SH-SY5Y (cell line): Measurements from ENCODE around the gene THADA.

ENCODE experiments used
- GATA2 ChIP-seq: IDR thresholded peaks from 2 replicates; pipeline ENCODE4 v1.6.1; 2011; ENCODE audit warnings: mild to moderate bottlenecking, low read depth, low read length
- GATA3 ChIP-seq: IDR thresholded peaks from 2 replicates; pipeline ENCODE4 v1.6.1; 2011; ENCODE audit warnings: low read depth, mild to moderate bottlenecking, low read length, moderate library complexity

DNA sequence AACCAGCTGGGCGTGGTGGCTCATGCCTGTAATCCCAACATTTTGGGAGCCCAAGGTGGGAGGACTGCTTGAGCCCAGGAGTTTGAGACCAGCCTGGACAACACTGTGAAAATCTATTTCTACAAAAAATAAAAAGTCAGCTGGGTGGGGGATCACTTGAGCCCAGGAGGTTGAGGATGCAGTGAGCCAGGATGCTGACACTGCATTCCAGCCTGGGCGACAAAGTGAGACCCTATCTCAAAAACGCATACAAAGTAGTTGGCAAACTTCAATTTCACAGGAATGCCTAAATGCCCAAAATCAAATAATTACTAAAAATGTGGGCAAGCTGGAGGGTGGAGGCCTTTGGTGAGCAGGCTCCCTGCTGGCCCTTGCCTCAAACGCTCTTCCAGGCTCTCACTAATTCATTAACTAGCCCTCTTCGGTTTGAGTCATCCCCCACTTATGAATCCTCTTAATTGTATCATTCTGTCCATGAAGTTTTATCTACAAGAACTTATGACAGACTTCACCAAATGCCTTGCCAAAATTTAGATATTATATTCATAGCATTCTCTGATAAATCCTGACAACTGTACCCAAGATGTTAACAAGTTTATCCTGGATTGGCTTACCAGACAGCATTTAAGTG, 300.8 kb downstream of the THADA start:
- TF ChIP-seq GATA2 (no peak), GATA3 (no peak)
